Measurements from ENCODE around the gene KDM4B.

KDM4B gene

GRCh38 chr19:4968462-4969291 is at the start of gene KDM4B:
KDM4B (plus strand) TSS chr19:4969113; CDS start chr19:5032891, 63,778 bp downstream.
- H3K4me3 ChIP-seq (ENCODE audit: low read depth, low read length): peak within 1 kb of the TSS; percentile 86
- no peak for TF ChIP-seq CTCF (IDR thresholded peaks at IDR 0.05; ENCODE audit: low read depth, low read length)

- no peak overlapping the region for H3K4me3 ChIP-seq (ENCODE audit: low read depth, low read length)
- no peak for TF ChIP-seq CTCF (IDR thresholded peaks at IDR 0.05; ENCODE audit: low read depth, low read length)
These were observed 46.2 kb upstream of the KDM4B start for GRCh38 chr19:4922530-4923275.

GRCh38 chr19:4923276-4923747 is 45.6 kb upstream of the KDM4B start:
- no peak overlapping the region for H3K4me3 ChIP-seq (ENCODE audit: low read depth, low read length)
- no peak for TF ChIP-seq CTCF (IDR thresholded peaks at IDR 0.05; ENCODE audit: low read depth, low read length)

GRCh38 chr19:4929186-4929585 is 39.7 kb upstream of the KDM4B start:
- no peak for TF ChIP-seq CTCF (IDR thresholded peaks at IDR 0.05; ENCODE audit: low read depth, low read length)
- no peak overlapping the region for H3K4me3 ChIP-seq (ENCODE audit: low read depth, low read length)

- no peak overlapping the region for H3K4me3 ChIP-seq (ENCODE audit: low read depth, low read length)
- TF ChIP-seq CTCF (IDR thresholded peaks at IDR 0.05; ENCODE audit: low read depth, low read length): no peak
These were observed 38.2 kb upstream of the KDM4B start for GRCh38 chr19:4930664-4931063.

GRCh38 chr19:4932711-4933110 is 36.2 kb upstream of the KDM4B start:
- no peak overlapping the region for H3K4me3 ChIP-seq (ENCODE audit: low read depth, low read length)
- no peak for TF ChIP-seq CTCF (IDR thresholded peaks at IDR 0.05; ENCODE audit: low read depth, low read length)

GRCh38 chr19:4933528-4933927 is 35.4 kb upstream of the KDM4B start:
- no peak overlapping the region for H3K4me3 ChIP-seq (ENCODE audit: low read depth, low read length)
- TF ChIP-seq CTCF (IDR thresholded peaks at IDR 0.05; ENCODE audit: low read depth, low read length): no peak

All from WI38 (cell line).